Suprapubic skin (tissue), 3 donors: ENCODE results near the gene SPTBN1.

Source experiments
- CTCF ChIP-seq, 2 donors: fragments of 200-600 bp in 1 of 2; fragments of 450-650 bp in 1 of 2; sonication (generic) in 1 of 2; IDR thresholded peaks; one replicate each; pipeline ENCODE4 v1.5.1; 2016 to 2019; ENCODE audit warnings: antibody characterized with exemption in 2 of 2, mild to moderate bottlenecking in 1 of 2, moderate library complexity in 1 of 2
- POLR2A ChIP-seq, 2 donors: fragments of 450-650 bp; IDR thresholded peaks; one replicate each; pipeline ENCODE4 v1.6.1; 2017; ENCODE audit warnings: antibody characterized with exemption in 2 of 2, mild to moderate bottlenecking in 2 of 2, moderate library complexity in 2 of 2

DNA sequence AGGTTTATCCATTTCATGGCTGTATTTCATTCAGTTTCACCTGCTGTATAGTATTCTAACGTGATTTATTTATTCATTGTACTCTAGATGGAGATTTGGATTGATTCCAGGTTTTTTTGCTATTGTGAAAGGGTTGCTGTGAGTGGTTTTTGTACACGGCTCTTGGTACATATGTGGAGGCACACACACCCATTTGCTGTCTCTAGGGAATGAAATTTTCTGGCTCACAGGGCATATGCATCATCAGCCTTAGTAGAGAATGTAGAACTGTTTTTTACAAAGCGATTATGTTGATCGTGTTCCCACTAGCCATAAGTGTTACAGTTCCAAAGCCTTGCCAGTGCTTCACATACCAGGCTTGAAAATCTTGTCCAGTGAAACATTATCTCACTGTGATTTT lies 5.1 kb downstream of the SPTBN1 start:
- no peak for TF ChIP-seq CTCF (IDR thresholded peaks at IDR 0.05)
- TF ChIP-seq POLR2A (IDR thresholded peaks at IDR 0.05) = no peak
